Adipocyte (in vitro differentiated cells): Measurements from ENCODE around the gene BRD3OS.

Experiments used
- DNase-seq: peaks from one replicate; pipeline ENCODE4 v3.0.0-alpha.2; 2015; ENCODE audit warnings: low read depth
- H3K27me3 ChIP-seq: replicated peaks from 2 replicates; pipeline ENCODE4 v1.7.0; 2013; ENCODE audit warnings: mild to moderate bottlenecking, low read length, moderate library complexity; ENCODE audit not compliant: control insufficient read depth, insufficient read depth
- H3K36me3 ChIP-seq: 2 replicates; pipeline ENCODE4 v1.7.0; 2013; ENCODE audit warnings: low read length, mild to moderate bottlenecking, moderate library complexity; ENCODE audit not compliant: control insufficient read depth, insufficient read depth, severe bottlenecking
- H3K4me1 ChIP-seq: 2 replicates; pipeline ENCODE4 v1.7.0; 2013; ENCODE audit warnings: mild to moderate bottlenecking, low read length, moderate library complexity; ENCODE audit not compliant: control insufficient read depth, insufficient read depth
- H3K4me3 ChIP-seq: 2 replicates; pipeline ENCODE4 v1.7.0; 2013; ENCODE audit warnings: mild to moderate bottlenecking, low read length, moderate library complexity
- H3K9ac ChIP-seq: 2 replicates; pipeline ENCODE4 v1.7.0; 2013; ENCODE audit warnings: mild to moderate bottlenecking, low read length, moderate library complexity
- H3K9me3 ChIP-seq: 2 replicates; pipeline ENCODE4 v1.7.0; 2013; ENCODE audit warnings: mild to moderate bottlenecking, low read length, moderate library complexity; ENCODE audit not compliant: control insufficient read depth

Gene BRD3OS

DNA sequence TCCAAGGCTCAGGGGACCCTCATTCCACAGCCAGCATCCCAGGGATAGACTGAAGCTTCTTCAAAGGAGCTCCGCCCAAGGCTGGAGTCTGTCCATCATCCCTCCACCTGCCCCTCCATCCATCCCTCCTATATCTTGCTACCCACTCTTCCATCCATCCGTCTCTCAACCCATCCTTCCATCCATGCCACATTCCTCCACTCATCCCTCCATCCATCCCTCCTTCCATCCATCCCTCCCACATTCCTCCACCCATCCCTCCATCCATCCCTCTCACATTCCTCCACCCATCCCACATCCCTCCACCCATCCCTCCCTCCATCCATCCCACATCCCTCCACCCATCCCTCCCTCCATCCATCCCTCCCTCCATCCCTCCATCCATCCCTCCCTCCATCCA is 27.7 kb upstream of the BRD3OS start:
- Histone ChIP-seq H3K9me3 (no peaks in the 10 kb centered on the region), H3K4me1 (peaks cover 6% of the 10 kb centered on the region), H3K4me3 (no peak overlapping the region), H3K9ac (no peak overlapping the region), H3K27me3 (peaks cover 23% of the 10 kb centered on the region), H3K36me3 (no peaks in the 10 kb centered on the region)
- no peak for DNase-seq

GRCh38 chr9:133998915-133999595 is 26.2 kb upstream of the BRD3OS start:
- no peaks in the 10 kb centered on the region for H3K9me3 ChIP-seq
- H3K27me3 ChIP-seq: peaks cover 32% of the 10 kb centered on the region
- H3K36me3 ChIP-seq: no peaks in the 10 kb centered on the region
- peaks cover under 1% of the 10 kb centered on the region for H3K4me1 ChIP-seq
- DNase-seq: peak; percentile 20
- no peak overlapping the region for H3K9ac ChIP-seq
- H3K4me3 ChIP-seq: no peak overlapping the region

GRCh38 chr9:133999851-134000265 is 25.4 kb upstream of the BRD3OS start:
- Histone ChIP-seq H3K9ac (no peak overlapping the region), H3K9me3 (no peaks in the 10 kb centered on the region), H3K4me3 (no peak overlapping the region), H3K36me3 (no peaks in the 10 kb centered on the region), H3K4me1 (no peaks in the 10 kb centered on the region), H3K27me3 (peaks cover 33% of the 10 kb centered on the region)
- no peak for DNase-seq

- no peaks in the 10 kb centered on the region for H3K9me3 ChIP-seq
- H3K4me1 ChIP-seq: no peaks in the 10 kb centered on the region
- H3K4me3 ChIP-seq: no peak overlapping the region
- no peak for DNase-seq
- H3K36me3 ChIP-seq: no peaks in the 10 kb centered on the region
- H3K27me3 ChIP-seq: peaks cover 18% of the 10 kb centered on the region
- no peak overlapping the region for H3K9ac ChIP-seq
Measured at GRCh38 chr9:134002796-134003195, 22.5 kb upstream of the BRD3OS start.

- Histone ChIP-seq H3K9ac (no peak overlapping the region), H3K4me3 (no peak overlapping the region), H3K4me1 (no peaks in the 10 kb centered on the region), H3K36me3 (no peaks in the 10 kb centered on the region), H3K27me3 (peaks cover 19% of the 10 kb centered on the region), H3K9me3 (no peaks in the 10 kb centered on the region)
- DNase-seq: no peak
Measured at GRCh38 chr9:134003237-134003636, 22.0 kb upstream of the BRD3OS start.

DNA sequence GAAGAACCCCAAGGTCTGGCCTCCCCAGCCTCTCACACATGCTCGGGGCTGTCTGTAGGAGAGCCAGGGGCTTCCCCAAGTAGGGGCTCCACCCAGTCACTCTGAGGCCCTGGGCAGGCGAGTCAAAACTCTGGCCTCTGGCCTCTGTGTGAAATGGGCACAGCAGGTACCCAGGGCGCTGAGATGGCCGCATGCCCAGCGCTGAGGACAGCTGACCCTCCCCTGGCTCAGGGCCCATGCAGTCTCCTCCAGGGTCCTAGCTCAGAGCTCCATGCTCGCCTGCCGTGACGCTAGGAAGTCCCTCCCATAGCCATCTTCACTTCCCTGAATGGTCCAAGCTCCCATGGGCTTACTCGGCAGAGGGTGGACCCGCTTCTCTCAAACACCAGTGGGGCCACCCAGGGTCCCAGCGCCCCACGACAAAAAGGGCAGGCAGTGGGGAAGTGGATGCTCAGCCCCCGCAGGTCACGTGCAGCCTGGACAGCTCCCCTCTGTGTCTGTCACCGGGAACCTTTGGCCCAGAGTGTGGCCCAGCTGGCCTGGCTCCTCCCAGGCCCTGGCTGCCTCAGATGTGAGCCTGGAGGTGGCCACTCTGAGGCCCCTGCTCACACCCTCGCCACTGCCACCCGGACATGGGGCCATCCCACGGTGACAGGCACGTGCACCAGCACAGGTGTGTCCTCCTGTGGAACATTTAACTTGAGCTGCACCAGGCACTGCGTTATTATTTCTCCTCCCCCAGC is 21.0 kb upstream of the BRD3OS start:
- H3K36me3 ChIP-seq: no peaks in the 10 kb centered on the region
- H3K27me3 ChIP-seq: peaks cover 25% of the 10 kb centered on the region
- no peak overlapping the region for H3K4me3 ChIP-seq
- no peaks in the 10 kb centered on the region for H3K9me3 ChIP-seq
- no peaks in the 10 kb centered on the region for H3K4me1 ChIP-seq
- no peak overlapping the region for H3K9ac ChIP-seq
- no peak for DNase-seq

DNA sequence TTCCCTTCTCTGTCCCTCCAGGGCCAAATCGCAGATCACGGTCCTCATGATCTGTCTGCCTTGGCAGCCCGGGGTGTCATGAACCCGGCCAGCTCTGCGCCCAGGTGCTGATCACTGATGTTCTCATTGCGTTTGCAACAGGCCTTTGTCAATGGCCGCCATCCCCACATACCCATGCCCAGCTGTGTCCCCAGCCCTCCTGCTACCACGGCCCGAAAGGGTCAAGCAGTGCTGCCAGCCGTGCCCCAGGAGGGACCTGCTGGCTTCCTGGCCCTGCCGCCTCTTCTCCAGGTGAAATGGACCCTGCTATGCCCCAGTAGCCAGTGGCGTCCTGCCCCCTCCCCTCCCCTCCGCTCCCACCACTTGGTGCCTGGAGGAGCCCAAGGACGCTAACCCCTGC is 20.4 kb upstream of the BRD3OS start:
- Histone ChIP-seq H3K27me3 (peaks cover 26% of the 10 kb centered on the region), H3K36me3 (no peaks in the 10 kb centered on the region), H3K4me1 (no peaks in the 10 kb centered on the region), H3K9me3 (no peaks in the 10 kb centered on the region), H3K4me3 (no peak overlapping the region), H3K9ac (no peak overlapping the region)
- no peak for DNase-seq

DNA sequence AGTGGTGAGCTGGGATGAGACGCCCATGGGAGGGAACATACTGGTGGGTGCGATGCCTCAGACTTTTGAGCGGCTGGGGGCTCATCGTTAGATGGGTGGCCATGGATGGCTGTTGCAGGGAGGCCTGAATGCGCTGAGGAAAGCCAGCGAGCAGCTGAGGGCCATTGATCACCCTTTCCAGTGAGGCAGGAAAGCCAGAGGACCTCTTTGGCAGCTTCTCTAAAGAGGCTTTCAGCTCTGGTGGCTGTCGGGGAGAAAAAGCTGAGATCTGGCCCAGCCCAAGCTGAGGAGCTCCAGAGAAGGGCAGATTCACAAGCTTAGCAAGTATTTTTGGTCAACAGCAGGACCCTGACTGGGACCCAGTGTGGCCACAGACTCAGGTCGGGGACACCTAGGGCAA is 19.9 kb upstream of the BRD3OS start:
- no peaks in the 10 kb centered on the region for H3K36me3 ChIP-seq
- no peaks in the 10 kb centered on the region for H3K9me3 ChIP-seq
- no peaks in the 10 kb centered on the region for H3K4me1 ChIP-seq
- no peak for DNase-seq
- H3K9ac ChIP-seq: no peak overlapping the region
- no peak overlapping the region for H3K4me3 ChIP-seq
- H3K27me3 ChIP-seq: peaks cover 29% of the 10 kb centered on the region

GRCh38 chr9:134007150-134007549 is 18.1 kb upstream of the BRD3OS start:
- no peak overlapping the region for H3K9ac ChIP-seq
- H3K36me3 ChIP-seq: no peaks in the 10 kb centered on the region
- H3K27me3 ChIP-seq: peaks cover 20% of the 10 kb centered on the region
- no peak overlapping the region for H3K4me3 ChIP-seq
- DNase-seq: no peak
- no peaks in the 10 kb centered on the region for H3K9me3 ChIP-seq
- H3K4me1 ChIP-seq: no peaks in the 10 kb centered on the region

DNA sequence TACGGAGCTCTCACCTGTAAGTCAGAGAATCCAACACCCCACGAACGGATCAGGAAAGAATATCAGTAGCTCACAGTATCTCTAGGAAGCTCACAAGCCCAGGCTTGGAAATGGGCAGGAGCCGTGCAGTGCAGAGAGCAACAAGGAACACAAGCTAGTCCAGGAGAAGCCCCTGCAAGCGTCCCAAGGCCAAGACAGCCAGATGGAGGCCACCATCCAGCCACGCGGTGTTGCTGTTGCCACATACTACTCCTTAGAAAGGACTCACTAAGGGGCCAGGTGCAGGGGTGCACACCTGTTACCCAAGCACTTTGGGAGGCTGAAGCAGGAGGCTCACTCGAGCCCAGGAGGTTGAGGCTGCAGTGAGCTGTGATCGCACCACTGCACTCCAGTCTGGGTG is 17.7 kb upstream of the BRD3OS start:
- H3K27me3 ChIP-seq: peaks cover 20% of the 10 kb centered on the region
- no peaks in the 10 kb centered on the region for H3K9me3 ChIP-seq
- no peak for DNase-seq
- no peaks in the 10 kb centered on the region for H3K36me3 ChIP-seq
- H3K4me3 ChIP-seq: no peak overlapping the region
- H3K4me1 ChIP-seq: no peaks in the 10 kb centered on the region
- no peak overlapping the region for H3K9ac ChIP-seq

- Histone ChIP-seq H3K27me3 (peaks cover 10% of the 10 kb centered on the region), H3K9ac (no peak overlapping the region), H3K9me3 (no peaks in the 10 kb centered on the region), H3K4me1 (no peaks in the 10 kb centered on the region), H3K4me3 (no peak overlapping the region), H3K36me3 (no peaks in the 10 kb centered on the region)
- no peak for DNase-seq
Measured at GRCh38 chr9:134010310-134011173, 14.7 kb upstream of the BRD3OS start.
